RWPE1 (cell line): ENCODE results near the gene VIT.
A peak's percentile ranks its signal among the peaks of the same experiment; 100 is the strongest.

ENCODE experiments used
- CTCF ChIA-PET: fragments of 350-600 bp; sonication (Branson Sonifier 250); formaldehyde crosslinking; extraction: SDS; loops from one replicate; lab custom pipeline; 2021; lab: Yijun Ruan, JAX
- POLR2A ChIA-PET: fragments of 400-600 bp; formaldehyde crosslinking; extraction: SDS; loops from one replicate; lab custom pipeline; 2020; ENCODE audit warnings: antibody characterized with exemption; ENCODE audit not compliant: low non-redundant PET; lab: Yijun Ruan, JAX
- DNase-seq: peaks from one replicate; pipeline ENCODE4 v3.0.0; 2012; ENCODE audit warnings: low spot score
- H3K27ac ChIP-seq: fragments of 450-650 bp; 2 replicates; pipeline ENCODE4 v1.5.1; 2017
- TF ChIP-seq, protein P1 (sequence below): fragments of 450-650 bp; conservative IDR thresholded peaks from 2 replicates; pipeline ENCODE4 v1.5.1; 2017; ENCODE audit warnings: low read depth, mild to moderate bottlenecking

VIT gene

DNA sequence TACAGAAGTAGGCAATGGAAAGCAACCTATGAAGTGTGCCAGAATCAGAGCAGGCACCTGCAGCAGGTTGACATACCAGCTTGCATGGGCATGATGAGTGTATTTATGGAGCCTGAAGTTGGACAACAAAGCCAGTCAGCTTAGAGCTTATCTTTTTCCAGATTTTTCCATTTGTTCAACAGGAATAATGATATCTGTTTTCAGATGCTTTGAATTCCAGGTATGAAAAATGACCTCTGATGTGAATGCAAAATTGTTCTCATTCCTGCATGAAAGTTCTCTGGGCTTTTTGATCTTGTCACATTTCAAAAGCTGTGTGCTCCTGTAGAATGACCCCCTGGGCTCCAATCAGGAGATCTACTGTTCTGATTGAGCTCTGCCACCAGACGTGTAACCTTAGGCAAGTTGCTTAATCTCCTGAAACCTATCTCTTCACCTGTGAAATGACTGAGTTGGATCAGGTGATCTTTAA is 38.2 kb upstream of the VIT start:
- POLR2A ChIA-PET, result no interaction called here
- no peak overlapping the region for H3K27ac ChIP-seq
- TF ChIP-seq, protein P1, sequence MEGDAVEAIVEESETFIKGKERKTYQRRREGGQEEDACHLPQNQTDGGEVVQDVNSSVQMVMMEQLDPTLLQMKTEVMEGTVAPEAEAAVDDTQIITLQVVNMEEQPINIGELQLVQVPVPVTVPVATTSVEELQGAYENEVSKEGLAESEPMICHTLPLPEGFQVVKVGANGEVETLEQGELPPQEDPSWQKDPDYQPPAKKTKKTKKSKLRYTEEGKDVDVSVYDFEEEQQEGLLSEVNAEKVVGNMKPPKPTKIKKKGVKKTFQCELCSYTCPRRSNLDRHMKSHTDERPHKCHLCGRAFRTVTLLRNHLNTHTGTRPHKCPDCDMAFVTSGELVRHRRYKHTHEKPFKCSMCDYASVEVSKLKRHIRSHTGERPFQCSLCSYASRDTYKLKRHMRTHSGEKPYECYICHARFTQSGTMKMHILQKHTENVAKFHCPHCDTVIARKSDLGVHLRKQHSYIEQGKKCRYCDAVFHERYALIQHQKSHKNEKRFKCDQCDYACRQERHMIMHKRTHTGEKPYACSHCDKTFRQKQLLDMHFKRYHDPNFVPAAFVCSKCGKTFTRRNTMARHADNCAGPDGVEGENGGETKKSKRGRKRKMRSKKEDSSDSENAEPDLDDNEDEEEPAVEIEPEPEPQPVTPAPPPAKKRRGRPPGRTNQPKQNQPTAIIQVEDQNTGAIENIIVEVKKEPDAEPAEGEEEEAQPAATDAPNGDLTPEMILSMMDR, result no peak
- CTCF ChIA-PET, result interaction anchor here (0.9 kb wide), 1 partner anchor 9 kb away, joined by 4 read pairs; no protein-coding TSS in a partner anchor
- DNase-seq, result no peak

DNA sequence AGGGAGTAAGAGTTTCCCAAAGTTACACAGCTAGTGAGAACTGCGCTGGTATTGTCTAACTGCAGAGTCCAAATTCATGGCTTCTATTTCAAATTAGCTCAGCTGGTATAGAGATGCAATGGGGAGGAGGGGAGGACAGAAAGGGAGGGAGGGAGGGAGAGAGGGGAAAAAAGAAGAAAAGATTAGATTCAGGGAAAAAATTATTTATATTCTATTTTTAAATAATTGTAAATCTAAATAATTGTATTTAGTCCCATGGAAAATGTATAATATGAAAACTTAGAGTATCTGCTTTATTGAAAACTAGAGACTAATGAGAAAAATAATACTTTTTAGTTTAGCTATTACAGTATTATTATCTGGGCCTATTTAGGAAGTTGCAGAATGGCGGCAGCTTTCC is 37.3 kb upstream of the VIT start:
- CTCF ChIA-PET, result interaction anchor here (0.6 kb wide), 1 partner anchor 260 kb away, joined by 3 read pairs; no protein-coding TSS in a partner anchor
- no peak for DNase-seq
- POLR2A ChIA-PET, result no interaction called here
- H3K27ac ChIP-seq, result no peak overlapping the region
- TF ChIP-seq, protein P1, result no peak

DNA sequence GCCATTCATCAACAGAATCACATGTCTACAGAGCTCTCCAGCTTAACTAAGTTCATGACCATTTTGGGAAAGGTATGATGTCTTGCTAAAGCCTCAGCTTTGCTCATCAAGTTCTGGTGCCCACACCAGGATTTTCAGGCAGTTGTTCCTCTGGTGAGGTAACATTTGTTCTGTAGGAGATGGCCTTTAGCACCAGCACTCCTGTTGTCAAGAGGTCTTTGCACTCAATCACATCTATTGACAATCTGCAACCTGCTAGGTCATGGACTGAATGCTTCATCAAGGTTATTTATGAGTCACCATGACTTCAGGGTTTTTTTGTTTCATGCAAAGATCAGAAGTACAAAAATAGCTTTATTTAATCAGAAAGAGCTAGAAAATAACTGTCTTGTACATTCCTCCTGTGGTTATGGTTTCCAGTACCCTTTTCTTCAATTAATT is 36.6 kb upstream of the VIT start:
- TF ChIP-seq, protein P1, result no peak
- DNase-seq, result no peak
- ChIA-PET CTCF (interaction anchor here (0.6 kb wide), 1 partner anchor 261 kb away, joined by 3 read pairs; no protein-coding TSS in a partner anchor), POLR2A (no interaction called here)
- H3K27ac ChIP-seq, result no peak overlapping the region

DNA sequence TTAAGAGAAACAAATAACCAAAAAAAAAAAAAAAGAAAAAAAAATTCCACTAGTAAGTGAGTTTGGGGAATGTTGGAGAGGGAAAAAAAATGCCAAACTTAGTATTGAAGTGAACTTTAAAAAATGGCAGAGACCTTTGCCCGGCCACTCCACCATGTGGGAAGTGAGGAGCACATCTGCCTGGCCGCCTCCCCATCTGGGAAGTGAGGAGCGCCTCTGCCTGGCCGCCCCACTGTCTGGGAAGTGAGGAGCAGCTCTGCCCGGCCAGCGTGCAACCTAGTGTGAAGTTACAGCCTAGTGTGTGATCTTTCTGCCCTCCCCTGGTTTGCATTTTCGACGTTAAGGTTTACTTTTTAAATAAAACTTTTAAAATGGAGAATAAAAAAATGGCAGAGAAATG is 33.9 kb upstream of the VIT start:
- DNase-seq, result no peak
- no peak overlapping the region for H3K27ac ChIP-seq
- TF ChIP-seq, protein P1, result no peak
- ChIA-PET POLR2A (no interaction called here), CTCF (interaction anchor here (0.7 to 1.2 kb wide), 3 partner anchors 93 to 214 kb away, joined by 3 read pairs; no protein-coding TSS in a partner anchor)

DNA sequence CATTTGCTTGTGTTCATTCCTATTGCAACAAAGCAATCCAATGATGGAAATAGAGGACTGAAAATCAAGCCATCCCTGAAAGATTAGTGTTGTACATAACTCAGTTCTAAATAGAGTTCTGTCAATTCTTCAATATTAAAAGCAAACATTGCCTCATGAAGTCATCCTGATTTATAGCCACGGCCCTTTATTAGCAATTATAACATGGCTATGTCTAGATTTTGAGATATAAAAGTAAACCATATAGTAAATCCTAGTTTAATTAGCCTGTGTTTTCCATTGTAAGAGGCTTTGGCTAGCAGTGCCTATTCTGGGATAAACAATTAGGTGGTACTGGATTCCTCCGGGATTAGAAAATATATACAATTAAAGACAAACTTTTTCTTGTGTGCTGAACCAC is 33.2 kb upstream of the VIT start:
- POLR2A ChIA-PET, result no interaction called here
- CTCF ChIA-PET, result interaction anchor here (0.8 to 1.2 kb wide), 3 partner anchors 94 to 370 kb away, joined by 3 read pairs; no protein-coding TSS in a partner anchor
- TF ChIP-seq, protein P1, result no peak
- DNase-seq, result no peak
- H3K27ac ChIP-seq, result no peak overlapping the region

DNA sequence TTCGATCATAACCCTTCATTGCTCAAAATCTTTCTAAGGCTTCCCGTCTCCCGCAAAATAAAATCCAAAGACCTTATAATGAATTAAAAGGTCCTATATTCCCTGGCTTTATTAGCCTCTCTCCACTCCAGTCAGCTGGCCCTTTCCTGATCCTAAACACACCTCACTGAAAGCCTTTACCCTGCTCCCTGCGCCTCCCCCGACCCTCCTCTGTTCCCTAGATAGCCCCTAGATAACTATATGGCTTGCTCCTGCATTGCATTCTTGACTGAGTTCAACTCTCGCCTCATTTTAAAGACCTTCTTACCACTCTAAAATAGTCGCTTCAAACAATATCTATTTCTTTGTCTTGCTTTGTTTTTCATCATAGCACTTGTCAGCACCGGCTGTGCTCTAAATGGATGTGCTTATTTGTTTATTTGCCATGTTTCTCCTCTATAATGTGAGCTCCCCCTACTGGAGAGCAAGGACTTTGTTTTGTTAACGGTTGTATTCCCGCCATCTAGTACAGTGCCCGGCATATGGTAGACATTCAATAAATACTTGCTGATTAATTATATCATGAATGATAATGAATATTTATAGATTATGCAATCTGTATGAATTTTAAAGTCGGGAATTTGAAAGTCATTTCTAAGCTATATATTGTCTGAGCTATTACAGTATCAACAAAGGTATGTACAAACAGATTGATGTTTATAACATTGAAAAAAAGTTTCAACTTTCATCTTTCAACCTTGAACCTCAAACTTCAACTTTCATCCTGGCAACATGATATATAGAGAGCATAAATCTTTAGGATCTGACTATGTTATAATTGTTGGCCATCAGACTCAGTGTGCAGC is 32.4 kb upstream of the VIT start:
- TF ChIP-seq, protein P1, result peak; percentile 82
- DNase-seq, result peak; percentile 44
- ChIA-PET POLR2A (no interaction called here), CTCF (interaction anchor here (0.6 to 1.4 kb wide), 11 partner anchors 11 to 472 kb away, joined by 3 to 6 read pairs (median 3); partner anchors contain the start of gene CRIM1)
- H3K27ac ChIP-seq, result no peak overlapping the region
